HG03469 (cell line): ENCODE data around the gene TTLL5.

Experiments
- ATAC-seq: cut with Tn5 transposase; IDR thresholded peaks from one replicate; pipeline ENCODE4 v1.9.1; 2021; ENCODE audit warnings: mild to moderate bottlenecking, moderate library complexity, moderate number of reproducible peaks; ENCODE audit not compliant: unreplicated experiment

The TTLL5 gene

DNA sequence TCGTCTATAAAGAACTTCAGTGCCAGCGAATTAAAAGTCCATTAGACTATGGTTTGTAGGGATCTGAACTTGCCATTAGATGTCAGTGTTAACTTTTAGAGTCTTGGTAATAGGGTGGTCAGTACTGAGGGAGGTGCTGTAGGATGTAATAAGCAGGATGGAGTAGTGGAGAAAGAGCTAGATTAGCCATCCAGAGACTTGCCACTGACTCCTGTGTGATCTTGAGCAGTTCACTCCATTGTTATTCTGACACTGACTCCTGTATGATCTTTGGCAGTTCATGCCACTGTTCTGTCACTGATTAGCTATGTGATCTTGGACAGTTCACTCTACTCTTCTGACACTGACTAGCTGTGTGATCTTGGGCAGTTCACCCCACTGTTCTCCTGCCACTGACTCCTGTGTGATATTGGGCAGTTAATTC lies 133.6 kb downstream of the TTLL5 start:
- ATAC-seq, result no peak

- ATAC-seq, result no peak
Measured at GRCh38 chr14:75800792-75801191, 139.7 kb downstream of the TTLL5 start.

- ATAC-seq, result no peak
Measured at GRCh38 chr14:75802486-75802885, 141.4 kb downstream of the TTLL5 start.

DNA sequence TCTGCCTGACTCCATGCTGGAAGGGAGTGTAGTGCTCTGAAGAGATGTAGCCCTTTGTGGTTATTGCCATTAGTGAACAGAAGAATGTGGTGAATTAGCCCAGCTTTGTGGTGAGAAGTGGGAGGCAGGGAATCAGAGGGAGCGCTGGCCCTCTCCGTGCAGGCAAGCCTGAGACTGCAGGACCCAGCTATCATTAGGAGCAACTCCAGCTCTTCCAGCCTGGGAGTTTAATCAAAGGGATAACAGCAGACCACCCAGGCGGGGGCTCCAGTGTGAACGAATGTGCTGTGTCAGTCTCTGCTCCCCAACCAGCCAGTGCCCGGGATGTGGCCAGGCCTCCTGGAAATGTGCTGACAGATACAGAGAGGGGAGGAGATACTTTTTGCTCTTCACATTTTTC lies 142.7 kb downstream of the TTLL5 start:
- ATAC-seq, result no peak

GRCh38 chr14:75804570-75805275 lies 143.7 kb downstream of the TTLL5 start:
- no peak for ATAC-seq

GRCh38 chr14:75805646-75806045 lies 144.6 kb downstream of the TTLL5 start:
- no peak for ATAC-seq

- no peak for ATAC-seq
Measured at GRCh38 chr14:75806352-75806832, 145.3 kb downstream of the TTLL5 start.

DNA sequence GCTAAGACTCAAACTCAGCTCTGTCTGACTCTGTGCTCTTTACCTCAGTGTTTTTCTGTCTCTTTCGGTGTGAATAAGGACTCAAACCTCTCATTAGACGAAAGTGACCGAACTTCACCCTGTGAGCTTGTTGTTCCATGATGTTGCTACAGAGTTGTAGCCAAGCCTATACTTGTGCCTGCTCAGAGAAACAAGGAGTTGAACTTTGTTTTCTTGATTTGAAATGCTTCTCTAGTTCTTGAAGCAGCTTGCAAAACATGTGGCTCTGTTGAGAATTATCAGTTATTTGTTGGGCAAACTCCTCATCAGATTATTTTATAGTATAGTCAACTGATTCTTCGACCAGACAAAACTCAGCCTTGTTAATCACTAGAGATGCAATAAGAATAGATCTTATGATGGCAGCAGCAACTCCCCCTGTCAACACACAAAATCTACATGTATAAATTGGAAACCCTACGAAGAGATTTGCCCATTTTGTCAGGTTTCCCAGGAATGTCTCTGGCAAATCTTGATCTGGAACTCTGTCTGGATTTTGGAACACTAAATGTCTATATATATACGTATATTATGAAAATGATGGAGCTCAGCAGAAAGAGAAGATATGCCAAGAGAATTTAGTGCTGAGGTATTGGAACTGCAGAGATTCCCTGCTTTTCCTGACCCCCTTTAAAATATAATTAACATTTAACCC lies 146.8 kb downstream of the TTLL5 start:
- ATAC-seq, result no peak

DNA sequence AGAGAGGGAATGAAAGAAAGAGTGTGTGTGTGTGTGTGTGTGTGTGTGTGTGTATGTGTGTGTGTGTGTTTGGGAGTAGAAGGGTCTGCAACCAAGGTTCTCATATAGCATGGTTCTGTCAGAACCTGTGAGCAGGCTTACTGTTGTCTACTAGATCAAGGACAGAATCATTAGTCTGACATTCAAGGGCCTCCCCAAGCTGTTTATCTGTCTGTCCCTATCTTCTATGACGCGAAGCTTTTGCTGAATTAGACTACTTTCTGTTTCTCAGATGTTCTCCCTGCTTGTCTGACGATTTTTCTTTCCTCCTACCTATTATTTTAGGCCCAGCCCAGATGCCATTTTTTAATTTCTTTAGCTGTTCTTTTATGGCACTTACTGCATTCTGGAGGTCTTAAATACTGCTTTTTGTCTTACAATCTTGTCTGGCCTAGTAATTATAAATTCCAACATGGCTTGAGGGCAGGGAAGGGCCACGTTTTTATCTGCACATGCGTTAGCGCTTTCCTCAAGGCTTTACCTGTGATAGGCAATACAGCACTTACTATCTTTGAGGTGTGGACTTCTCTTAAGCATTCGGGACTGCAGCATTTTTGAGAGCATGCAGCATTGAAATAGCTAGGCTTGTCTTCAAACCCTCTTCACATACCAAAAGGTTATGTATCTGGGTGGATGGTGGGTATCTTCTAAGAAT lies 150.2 kb downstream of the TTLL5 start:
- ATAC-seq, result no peak

- ATAC-seq, result no peak
Measured at GRCh38 chr14:75811872-75812499, 150.9 kb downstream of the TTLL5 start.

- no peak for ATAC-seq
Measured at GRCh38 chr14:75812622-75813021, 151.6 kb downstream of the TTLL5 start.

GRCh38 chr14:75820761-75821160 lies 159.7 kb downstream of the TTLL5 start:
- ATAC-seq, result no peak

- ATAC-seq, result no peak
Measured at GRCh38 chr14:75821831-75822521, 160.9 kb downstream of the TTLL5 start.

DNA sequence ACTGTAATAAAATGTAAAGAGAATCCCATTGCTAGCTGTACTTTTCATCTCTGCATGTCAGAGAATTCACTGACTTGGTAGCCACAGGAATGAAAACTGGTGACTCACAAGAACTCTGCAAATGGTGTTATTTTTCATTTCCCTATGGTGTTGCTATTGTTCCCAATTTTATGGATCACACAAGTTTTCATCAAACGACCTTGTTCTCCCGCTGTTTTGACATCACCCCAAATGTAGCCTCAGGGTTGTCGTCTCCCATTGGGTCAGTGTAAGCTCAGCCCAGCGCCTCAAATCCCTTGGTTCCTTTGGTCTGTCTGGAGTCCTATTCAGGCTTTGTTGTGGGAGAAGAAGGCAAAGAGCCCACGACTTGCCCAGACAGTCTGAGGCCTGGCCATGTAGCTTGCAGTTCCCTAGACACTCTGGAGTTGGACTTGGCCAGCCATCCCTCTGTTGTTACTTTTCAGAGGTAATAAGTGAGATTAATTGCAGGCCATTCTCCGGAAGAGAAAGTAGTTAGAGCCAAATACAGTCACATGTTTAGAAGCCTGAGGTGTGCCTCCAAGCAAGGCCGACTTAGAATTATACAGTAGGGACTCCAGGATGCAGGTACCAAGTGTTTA lies 161.6 kb downstream of the TTLL5 start:
- no peak for ATAC-seq

DNA sequence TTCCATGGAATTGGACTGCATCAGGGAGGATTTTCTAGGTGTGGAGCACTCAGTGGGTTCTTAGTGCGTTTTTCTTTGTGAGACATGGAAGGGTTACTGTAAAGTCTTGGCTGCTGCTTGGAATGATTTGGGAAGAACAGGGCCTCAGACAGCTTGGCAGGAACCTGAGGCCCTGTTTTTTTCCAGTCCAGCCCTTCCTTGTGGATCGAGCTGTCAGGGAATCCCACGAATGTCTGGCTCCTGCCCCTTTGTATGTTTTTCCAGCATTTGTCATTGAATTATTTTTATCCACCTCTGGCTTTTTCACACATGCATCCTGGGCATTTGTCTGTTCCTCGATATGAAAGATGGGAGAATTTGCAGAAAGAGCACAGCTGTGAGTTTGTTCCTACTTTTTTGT lies 162.3 kb downstream of the TTLL5 start:
- ATAC-seq, result no peak

GRCh38 chr14:75824318-75824717 lies 163.3 kb downstream of the TTLL5 start:
- ATAC-seq, result no peak

GRCh38 chr14:75825147-75825592 lies 164.1 kb downstream of the TTLL5 start:
- ATAC-seq, result no peak

DNA sequence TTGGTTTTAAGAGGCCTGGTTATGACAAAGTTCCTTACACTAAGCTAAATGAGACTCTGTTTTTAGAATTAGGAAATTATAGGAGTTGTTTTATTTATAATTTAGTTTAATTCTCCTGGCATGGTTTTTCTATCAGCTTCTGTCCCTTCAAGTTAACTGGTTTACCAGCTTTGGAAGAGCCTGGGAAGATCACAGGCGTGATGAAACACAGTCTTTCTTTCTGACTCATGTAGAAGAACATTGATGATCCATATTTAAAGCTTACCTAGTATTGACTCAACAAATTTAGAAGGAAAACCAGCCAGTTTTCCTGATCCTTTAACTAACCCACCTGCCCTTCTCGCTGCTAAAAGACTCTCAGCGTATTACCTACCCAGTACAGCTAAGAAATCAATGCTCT lies 165.6 kb downstream of the TTLL5 start:
- no peak for ATAC-seq

- ATAC-seq, result no peak
Measured at GRCh38 chr14:75827331-75827730, 166.3 kb downstream of the TTLL5 start.

DNA sequence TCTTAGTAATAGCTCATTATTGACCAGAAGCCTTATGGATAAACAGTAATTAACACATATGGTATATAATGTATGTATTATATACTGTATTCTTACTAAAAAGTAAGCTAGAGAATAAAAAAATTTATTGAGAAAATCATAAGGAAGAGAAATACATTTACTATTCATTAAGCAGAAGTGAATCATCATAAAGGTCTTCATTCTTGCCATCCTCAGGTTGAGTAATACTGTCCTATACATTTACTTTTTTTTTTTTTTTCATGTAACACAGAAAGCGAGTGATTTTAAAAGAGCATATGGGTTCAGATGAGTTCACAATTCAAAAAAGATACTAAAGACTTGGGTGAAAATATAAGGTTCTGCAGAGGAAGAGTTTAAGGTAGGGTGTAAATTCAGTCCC lies 168.3 kb downstream of the TTLL5 start:
- ATAC-seq, result no peak
